D721Med (cell line): ENCODE data around the gene PFKP.

Source experiments
- DNase-seq: peaks from one replicate; pipeline ENCODE4 v3.0.0; 2011; ENCODE audit warnings: low spot score; ENCODE audit not compliant: insufficient read length
- FAIRE-seq: peaks from 2 replicates; lab custom pipeline; 2011; peaks lifted over from hg19 to GRCh38; lab: Jason Lieb, UNC
- CTCF ChIP-seq: IDR thresholded peaks from 2 replicates; pipeline ENCODE4 v1.5.1; 2012; ENCODE audit warnings: mild to moderate bottlenecking, control low read depth; ENCODE audit not compliant: insufficient read depth; ENCODE audit errors: missing control alignments

Gene PFKP

GRCh38 chr10:3172081-3172445 lies 104.7 kb downstream of the PFKP start:
- no peak for DNase-seq
- no peak for TF ChIP-seq CTCF
- FAIRE-seq, result no peak

- no peak for TF ChIP-seq CTCF
- no peak for FAIRE-seq
- peak; percentile 89 for DNase-seq
Observed at GRCh38 chr10:3172446-3173170, 105.3 kb downstream of the PFKP start, which contains the start of gene PITRM1. Gene PITRM1, minus strand, starts transcription at chr10:3172782. Its CDS starts 10 bp downstream, at chr10:3172772.

GRCh38 chr10:3173171-3173878 lies 106.0 kb downstream of the PFKP start:
- FAIRE-seq (no peak), DNase-seq (no peak)

GRCh38 chr10:3178042-3178441 lies 110.7 kb downstream of the PFKP start:
- no peak for FAIRE-seq
- no peak for DNase-seq
- no peak for TF ChIP-seq CTCF

More at GRCh38 chr10:3173171-3173878, 106.0 kb downstream of the PFKP start:
- no peak for TF ChIP-seq CTCF

DNA sequence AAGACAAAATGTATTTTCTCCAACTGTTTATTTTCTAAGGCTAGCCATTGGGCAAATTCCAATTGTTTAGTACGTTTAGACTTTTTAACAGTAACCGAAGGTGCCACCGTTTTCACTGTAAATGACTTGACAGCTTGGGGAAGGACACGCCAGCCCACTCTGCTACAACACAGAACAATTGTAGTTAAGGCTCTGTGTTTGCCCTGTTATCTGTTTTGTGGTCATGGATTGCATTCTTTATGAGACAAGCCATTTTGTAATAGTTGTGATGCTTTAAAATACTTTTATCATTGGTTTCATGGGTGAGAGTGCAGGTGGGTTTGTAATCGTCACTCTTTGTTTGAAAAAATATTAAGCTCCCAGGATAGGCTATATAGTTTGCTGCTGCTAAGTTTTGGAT lies 111.8 kb downstream of the PFKP start:
- no peak for FAIRE-seq

GRCh38 chr10:3180355-3181025 lies 113.1 kb downstream of the PFKP start:
- FAIRE-seq, result no peak
- DNase-seq, result no peak
- no peak for TF ChIP-seq CTCF

More for the DNA sequence above, 111.8 kb downstream of the PFKP start:
- no peak for TF ChIP-seq CTCF
- no peak for DNase-seq
